DND-41 (cell line): ENCODE measurements around the gene HGD.

ENCODE experiments used
- CTCF ChIP-seq: IDR thresholded peaks from 2 replicates; pipeline ENCODE4 v1.5.1; 2012; ENCODE audit warnings: borderline replicate concordance, low read length, moderate library complexity, mild to moderate bottlenecking; ENCODE audit not compliant: poor library complexity, severe bottlenecking; ENCODE audit errors: extremely low read depth
- EZH2 ChIP-seq: IDR thresholded peaks from 3 replicates; pipeline ENCODE4 v1.6.1; 2012; ENCODE audit warnings: borderline replicate concordance, low read depth, mild to moderate bottlenecking, moderate library complexity, low read length, inconsistent platforms; ENCODE audit not compliant: severe bottlenecking

- TF ChIP-seq CTCF, result no peak
- no peak for TF ChIP-seq EZH2
Observed at GRCh38 chr3:120713262-120713661, 31.2 kb upstream of the HGD start.
